Umbilical cord (tissue), 2 donors: ENCODE measurements around the gene MPO. TPM values are rescaled to one million over a fixed set of nuclear protein-coding genes. Genes with fewer than 3 reads are reported as not detected.

Experiments
- DNase-seq: peaks from one replicate; pipeline ENCODE4 v3.0.0-alpha.2; 2015; ENCODE audit warnings: low spot score
- total RNA-seq: library from RNA; depleted of rRNA; stranded (reverse); fragments of >200 nt; gene quantifications from one replicate; pipeline ENCODE4 v1.2.3, GENCODE V29; 2014; ENCODE audit warnings: low replicate concordance; ENCODE audit not compliant: insufficient read depth

The MPO gene
- total RNA-seq, 1 donor from 2014 or later = not detected

DNA sequence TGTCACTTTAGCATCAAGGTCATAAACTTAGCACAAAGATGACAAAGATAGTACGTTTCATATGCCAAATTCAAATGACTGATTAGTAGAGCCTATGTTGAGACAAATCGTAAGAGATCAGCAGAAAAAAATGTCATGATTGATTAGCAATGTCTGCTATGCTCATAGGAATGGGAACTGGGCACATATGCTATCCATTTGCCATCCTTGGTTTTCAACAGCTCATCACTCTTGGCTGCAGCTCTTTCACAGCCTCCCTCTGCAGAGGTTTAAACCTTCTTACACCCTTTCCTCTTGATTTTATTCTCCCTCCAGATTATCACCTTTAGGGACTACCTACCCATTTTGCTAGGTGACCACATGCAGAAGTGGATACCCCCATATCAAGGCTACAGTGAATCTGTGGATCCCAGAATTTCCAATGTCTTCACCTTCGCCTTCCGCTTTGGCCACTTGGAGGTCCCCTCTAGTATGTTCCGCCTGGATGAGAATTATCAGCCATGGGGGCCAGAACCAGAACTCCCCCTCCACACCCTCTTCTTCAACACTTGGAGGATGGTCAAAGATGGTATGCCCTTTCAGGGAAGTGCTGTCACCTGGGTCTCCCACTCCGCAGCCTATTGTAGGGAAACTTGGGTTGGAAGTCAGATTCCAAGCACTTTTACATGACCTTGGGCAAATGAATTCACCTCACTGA, 16.2 kb downstream of the MPO start:
- no peak for DNase-seq

DNA sequence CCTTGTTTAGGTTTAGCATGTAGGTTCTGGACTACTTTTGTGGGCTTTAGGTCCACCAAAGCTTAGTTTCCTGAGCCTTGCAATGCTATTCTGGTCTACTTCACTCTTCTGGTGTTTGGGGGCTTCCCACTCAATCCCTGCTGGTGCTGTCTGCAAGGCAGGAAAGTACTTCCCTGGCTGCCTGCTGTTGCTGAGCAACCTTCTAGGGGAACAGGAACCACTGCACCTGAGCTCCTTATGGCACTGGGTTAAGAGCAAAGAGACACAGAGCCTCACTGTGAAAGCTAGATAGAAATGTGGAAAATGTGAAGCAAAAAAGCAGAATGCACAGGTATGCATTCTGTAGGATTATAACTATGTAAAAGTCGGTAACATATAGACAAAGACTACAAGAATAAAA, 17.0 kb downstream of the MPO start:
- DNase-seq = no peak

DNA sequence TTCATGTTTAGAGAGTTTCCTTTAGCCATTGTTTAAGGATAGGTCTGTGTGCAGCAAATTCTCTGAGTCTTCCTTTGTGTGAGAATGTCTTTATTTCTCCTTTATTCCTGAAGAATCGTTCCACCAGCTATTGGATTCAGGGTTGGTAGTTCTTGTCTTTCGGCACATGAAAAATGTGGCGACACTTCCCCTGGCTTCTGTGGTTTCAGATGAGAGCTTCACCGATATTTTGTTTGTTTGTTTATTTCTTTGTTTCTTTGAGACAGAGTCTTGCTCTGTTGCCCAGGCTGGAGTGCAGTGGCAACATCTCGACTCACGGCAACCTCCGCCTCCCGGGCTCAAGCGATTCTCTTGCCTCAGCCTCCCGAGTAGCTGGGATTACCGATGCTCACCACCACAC, 18.6 kb downstream of the MPO start:
- no peak for DNase-seq

DNA sequence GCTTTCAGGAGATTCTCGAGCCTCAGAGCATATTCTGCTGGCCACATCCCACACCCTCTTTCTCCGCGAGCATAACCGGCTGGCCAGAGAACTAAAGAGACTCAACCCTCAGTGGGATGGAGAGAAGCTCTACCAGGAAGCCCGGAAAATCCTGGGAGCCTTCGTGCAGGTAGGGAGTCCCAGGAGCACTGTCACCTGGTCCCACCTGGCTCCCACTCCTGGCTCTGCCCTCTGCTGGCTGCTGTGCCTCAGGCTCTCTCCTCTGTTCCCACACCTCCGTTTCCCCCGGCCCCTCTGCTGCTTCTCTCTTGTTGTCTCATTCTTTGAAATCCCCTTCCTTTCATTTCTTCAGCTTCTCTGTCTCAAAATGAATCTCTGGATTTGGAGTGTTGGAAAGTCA, 25.9 kb downstream of the MPO start:
- DNase-seq = no peak

DNA sequence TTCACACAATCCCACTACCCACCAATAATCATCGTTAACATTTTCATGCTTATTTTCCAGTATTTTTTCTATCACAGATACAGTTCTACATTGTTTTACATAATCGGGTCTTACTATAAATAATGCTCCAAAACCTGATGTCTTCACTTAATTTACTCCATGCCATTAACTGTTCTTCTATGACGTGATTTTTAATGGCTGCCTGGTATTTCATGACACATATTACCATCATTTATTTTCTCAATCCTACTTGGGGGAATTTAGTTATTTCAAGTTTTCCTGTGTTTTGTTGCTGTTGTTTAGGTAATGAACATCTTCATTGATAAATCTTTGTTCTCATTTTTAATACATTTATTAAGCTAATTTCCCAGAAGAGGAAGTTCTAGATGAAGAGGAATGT, 27.7 kb downstream of the MPO start:
- DNase-seq = no peak

DNA sequence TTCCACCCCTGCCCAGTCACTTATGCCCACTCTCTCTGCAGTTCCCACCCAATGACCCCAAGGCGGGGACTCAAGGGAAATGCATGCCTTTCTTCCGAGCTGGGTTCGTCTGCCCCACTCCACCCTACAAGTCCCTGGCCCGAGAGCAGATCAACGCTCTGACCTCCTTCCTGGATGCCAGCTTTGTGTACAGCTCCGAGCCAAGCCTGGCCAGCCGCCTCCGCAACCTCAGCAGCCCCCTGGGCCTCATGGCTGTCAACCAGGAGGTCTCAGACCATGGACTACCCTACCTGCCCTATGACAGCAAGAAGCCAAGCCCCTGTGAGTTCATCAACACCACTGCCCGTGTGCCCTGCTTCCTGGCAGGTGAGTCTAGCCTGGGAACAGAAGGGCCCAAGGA, 28.6 kb downstream of the MPO start:
- no peak for DNase-seq

DNA sequence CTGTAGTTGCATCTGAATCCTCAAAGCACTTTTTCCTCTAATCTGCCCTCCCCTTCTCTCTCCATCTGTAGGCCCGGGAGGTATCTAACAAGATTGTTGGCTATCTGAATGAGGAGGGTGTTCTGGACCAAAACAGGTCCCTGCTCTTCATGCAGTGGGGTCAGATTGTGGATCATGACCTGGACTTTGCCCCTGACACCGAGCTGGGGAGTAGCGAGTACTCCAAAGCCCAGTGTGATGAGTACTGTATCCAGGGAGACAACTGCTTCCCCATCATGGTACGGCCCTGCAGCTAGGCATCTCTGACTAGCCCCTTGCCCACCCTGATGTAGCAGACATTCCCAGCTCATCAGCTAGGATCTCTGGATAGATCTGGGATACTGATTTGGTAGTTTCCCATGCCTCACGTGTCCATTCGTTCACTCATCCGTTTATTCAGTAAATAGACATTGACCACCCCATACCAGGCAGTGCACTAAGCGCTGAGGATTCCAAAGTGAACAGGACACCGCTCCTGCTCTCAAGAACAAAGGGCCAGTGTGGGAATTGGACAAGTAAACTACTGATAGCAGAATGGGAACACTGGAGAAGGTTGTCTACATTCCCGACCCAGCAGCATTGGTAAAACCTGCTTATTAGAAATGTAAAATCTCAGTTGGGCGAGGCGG, 30.3 kb downstream of the MPO start:
- DNase-seq = no peak

DNA sequence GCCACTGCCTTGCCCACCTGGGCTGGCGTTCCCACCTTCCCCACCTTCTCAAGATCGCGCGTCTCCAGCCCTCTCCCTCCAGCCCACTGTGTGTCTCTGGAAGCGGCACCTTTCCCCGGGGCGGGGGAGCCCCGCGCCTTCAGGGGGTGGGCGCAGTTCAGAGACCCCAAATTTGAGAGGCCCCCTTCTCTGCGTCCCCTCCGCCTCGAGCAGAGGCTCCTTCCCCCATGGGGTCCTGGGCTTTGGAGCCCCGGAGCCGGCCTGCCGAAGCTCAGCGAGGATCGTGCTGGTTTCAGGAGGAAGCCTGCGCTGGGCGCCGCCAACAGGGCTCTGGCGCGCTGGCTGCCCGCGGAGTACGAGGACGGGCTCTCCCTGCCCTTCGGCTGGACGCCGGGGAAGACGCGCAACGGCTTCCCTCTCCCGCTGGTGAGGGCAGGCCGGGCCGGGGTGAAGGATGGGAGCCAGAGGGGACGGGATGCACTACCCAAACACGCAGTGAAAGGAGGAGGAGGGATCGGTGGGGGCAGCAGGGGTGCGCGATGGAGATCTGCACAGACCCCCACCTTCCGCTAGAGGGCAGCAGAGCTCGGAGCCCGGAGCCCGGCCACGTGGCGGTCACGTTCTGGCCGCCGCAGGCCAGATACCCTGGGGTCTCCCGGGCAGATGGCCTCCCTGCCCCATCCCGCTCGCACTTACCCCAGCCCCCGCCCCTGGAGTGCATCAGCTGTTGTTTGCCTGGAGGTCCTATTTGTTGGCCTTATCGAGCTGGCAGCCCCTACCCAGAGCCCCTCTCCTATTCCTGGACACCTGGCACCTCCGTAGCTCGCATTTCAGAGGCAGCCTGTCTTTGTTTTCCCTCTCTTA, 31.2 kb downstream of the MPO start:
- DNase-seq = peak; percentile 63

DNA sequence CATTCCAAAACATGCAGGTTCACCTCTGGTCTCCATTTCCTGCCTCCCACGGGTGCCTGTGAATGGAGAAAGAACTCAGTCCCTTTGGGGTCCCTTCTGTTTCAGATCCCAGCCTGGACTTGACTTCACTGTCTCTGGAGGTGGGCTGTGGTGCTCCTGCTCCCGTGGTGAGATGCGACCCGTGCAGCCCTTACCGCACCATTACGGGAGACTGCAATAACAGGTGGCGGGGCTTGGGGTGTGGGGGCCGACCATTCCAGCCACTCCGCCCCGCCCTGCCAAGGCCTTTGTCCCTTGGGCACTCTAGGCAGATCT, 31.8 kb downstream of the MPO start:
- DNase-seq = no peak

DNA sequence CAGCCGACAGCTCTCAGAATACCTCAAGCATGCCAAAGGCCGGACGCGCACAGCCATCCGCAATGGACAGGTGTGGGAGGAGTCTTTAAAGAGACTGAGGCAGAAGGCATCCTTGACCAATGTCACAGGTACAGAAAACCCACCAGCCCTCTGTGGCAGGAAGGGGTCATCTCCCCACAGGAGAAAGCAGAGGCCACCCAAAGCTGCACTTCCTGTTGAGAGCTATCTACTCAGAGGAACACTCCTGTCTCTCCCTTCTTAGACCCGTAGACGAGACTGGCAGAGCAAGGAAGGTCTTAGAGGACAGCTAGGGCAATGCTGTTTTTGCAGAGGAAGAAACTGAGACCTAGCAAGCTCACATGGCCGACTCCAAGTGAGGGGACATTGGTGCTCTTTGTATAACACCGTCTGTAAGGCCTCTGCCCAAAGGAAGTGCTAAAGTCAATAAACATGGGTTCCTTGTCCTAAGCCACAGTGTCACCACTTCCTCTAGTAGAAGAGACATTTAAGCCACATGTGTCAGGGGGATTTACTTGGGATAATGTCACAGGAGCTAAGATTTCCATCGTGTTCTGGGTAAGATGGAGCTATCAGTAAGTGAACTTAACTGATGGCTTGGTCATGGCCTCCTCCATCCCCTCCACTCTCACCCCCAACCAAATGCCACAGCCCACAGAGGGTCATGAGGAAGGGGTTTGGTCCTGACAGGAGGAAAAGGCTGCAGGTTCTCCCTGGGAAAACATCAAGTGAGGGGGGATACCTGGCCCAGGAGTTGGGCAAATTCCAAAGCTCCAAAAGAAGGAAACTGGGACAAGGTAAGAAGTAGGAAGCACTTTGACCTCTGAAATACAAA, 33.0 kb downstream of the MPO start:
- no peak for DNase-seq

DNA sequence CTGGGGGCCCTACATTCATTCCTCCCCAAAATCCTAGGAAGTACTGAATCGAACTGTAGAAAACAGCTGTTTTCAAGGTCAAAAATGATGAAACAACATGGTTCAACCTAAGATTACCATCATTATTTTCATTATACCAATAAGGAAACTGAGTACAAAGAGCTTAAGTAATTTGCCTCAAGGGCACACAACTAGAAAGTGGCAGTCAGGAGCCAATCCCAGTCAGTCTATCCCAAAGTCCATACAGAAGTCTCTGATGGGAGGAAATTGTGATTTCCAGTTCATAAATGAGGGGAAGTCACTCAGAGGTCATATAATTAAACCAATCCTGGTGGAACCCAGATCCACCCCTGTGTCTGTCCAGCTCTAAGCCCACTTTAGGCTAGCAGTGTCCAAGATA, 34.0 kb downstream of the MPO start:
- no peak for DNase-seq

DNA sequence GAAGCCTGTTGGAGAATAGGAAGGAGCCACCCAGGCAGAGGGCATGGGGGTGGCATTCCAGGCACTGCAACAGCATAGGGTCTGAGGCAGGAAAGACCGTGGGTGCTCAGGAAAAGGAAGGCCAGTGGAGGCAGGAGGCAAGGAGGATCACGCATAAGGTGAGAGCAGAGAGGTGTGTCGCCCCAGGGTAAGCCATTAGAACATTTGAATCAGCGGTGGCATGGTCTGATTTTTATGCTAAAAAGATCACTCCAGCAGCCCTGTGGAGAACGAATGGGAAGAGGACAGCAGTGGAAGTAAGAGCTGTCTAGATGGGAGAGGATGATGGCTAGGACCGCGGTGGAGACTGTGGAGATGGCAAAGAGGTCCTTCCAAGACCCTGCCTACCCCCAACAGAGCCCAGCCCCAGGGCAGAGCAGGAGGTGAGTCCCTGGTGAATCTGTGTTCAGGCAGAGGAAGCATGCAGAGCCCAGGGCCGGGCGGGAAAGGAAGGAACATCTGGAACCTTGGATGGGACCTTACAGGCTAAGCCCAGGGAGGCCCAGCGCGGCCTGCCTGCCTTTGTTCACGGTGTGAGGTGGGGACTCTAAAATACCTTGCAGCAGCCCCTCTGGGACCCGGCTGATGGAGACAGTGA, 34.5 kb downstream of the MPO start:
- no peak for DNase-seq

DNA sequence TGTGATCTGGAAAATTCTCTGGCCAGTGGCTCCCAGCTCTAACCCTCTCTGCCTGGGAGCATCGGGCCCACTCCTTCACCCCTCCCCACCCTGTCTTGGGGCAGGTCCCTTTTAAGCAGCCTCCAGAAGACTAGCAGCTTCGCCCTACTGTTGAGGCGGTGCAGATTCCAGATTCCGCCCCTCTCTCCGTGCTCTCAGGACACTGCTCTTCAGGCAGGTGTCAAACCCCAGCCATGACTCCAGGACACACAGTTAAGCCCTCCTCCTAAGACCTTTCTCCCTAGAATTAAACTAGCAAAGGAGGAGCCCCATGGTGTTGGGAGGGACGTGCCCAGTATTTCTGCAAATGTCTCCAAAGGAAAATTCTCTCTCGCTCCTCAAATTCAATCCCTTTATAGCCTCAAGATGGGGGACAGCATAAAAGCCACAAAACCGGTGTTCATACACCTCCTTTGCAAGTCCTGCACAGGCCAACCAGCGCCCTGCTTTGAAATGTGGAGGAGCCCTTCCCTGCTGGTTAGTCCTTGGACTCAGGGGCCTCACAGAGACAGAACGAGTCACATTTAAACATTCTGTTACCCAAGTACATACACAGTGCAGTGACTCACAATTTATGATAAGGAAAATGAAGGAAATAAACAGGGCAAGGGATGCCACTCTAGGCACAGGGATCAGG, 35.2 kb downstream of the MPO start:
- DNase-seq = no peak

DNA sequence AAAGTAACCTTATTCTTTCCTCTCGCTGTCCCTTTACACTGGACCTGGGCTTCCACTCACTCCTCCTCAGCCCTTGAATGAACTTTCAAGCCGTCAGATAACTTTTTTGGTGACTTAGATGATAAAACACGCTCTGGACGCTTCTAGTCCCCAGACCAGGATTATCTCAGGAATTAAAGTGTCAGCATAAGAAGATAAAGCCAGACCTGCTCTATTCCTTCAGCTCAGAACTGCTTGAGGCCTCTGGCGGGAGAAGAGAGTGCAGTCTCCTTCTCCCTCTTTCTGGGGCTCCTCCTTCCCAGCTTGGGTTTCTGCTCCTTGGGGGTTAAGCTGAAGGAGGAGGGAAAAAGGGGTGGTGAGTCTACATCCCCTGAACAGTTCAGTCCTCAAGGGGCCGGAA, 35.8 kb downstream of the MPO start:
- DNase-seq = peak; percentile 93

DNA sequence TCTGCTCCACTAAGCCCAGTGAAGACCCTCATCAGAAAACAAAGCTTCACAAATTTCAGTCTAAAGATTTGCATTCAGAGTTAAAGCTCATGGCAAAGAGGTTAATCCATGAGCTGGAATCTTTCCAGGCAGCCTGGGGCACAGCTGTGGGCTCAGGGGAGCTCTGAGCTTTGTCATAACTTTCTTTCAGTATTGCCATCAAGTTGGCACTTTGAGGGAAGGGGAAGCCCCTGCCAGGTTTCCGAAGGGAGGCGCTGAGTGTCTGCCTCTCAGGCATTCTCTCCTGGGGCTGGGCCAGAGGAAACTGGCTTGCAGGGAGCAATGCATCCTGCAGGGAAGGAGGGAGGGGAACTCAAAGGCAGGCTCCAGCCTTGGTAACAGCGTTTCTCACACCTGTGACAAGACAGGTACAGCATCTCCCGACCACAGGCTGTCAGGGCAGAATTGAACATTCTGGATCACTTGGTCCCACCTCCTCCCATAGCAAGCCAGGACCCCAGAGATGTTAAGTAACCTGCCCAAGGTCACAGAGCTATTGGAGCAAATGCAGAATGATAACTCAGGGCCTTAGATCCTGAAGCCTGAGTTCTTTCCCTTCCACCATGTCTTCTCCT, 38.5 kb downstream of the MPO start:
- DNase-seq = peak; percentile 42

DNA sequence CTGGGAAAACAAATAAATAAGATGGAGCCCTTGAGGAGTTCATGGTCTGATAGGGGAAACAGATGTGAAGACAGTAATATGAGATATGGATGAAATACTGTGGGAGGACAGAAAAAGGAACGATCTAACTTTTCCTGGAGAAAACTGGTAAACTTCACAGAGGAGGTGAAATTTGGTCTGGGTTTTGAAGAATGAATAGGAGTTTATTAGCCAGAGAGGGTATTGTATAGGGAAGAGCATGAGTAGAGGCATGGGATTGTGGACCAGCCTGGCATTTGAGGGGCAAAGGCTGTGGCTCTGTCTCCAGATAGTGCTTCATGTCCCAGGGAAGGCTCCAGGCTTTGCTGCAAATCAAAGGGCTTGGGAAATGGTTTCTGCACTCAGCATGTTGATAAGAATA, 40.7 kb downstream of the MPO start:
- no peak for DNase-seq

DNA sequence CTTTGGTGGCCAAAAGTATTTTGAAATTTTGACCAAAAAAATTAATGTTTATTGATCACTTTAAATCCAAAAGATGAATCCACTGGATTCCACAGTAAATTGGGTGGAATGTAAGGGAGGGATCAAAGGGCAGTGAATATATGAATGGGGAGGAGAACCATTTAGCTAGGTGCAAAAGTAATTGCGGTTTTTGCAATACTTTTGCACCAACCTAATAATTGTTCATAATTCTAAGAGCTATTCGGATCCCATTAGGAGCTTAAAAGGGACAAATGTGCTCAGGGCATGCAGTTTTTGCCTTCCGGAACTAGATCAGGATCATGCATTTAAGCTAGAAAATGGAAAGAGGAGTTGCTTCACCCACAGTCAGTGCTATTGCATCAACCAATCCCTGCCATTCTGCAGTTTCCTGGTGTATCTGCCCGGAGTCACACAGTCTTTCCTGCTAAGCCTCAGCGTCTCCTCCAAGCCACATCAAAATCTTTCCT, 42.5 kb downstream of the MPO start, which contains the start of gene LPO:
Gene LPO, plus strand, starts transcription at position 438 of the 488 bp plus-strand sequence. CDS start 4,396 bp downstream, outside the sequence.
- DNase-seq = peak; percentile 47

DNA sequence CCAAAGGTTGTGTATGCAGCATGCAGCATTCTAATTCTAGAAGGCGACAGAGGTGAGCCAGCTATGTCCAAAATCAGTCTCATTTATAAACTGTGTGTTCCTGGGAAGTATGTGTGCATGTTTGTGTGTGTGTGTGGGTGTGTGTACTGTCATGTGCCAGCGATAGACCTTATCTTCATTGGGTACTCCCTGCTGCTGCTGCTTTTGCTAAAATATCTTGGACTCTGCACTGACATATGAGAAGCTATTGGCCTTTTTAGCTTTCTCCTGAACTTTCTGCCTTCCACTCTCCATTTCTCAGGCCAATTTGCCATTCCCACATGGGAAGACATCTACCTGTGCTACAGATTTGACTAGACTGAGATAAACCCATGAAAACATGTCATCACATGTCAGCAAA, 44.3 kb downstream of the MPO start:
- no peak for DNase-seq

DNA sequence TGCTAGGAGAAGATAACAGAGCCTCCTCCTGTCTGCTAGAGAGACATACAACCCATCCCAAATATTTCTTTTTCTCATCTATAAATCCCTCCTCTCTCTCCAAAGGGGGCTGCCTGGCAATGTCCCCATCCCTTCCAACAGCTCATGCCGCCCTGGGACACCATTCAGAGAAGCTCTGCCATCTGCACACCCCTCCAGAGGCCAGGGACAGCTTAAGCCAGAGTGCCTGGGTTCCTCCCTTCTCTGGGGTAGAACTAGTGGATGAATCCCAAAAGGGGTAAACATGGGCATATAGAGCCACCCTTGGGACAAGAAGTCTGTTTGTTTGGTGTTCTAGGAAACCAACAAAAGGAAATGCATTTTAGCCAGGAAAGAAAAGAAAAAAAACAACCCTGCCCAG, 44.9 kb downstream of the MPO start:
- DNase-seq = no peak

DNA sequence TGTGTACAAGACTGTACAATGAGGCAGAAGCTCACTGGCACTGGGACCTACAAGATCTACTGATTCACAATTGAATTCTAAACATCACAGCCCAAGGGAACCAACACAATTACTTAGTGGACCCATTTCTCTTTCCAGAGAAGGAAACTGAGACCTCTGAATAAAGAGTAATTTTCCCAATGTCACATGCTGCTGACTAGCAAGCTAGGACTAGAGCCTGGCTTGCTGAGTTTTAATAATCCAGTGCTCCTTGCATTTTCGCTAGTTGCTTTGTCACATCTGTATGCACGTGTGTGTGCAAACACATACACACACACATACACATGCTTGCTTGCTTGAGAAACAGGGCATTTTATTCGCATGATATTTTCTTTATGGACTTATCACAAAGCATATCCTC, 46.2 kb downstream of the MPO start:
- no peak for DNase-seq
